IPS DF 4.7 (cell line): ENCODE results near the gene GADD45B.
"Not testable (repeated sequence)": the region's sequence is repeated elsewhere in the genome, so short reads cannot be mapped to it uniquely, and the experiment has no call there.

Experiments
- DNase-seq: peaks from one replicate; pipeline ENCODE4 v3.0.0-alpha.2; 2013; ENCODE audit warnings: low spot score; ENCODE audit errors: extremely low read depth

Gene GADD45B

GRCh38 chr19:2469102-2469914, 6.6 kb upstream of the GADD45B start:
- no peak for DNase-seq

GRCh38 chr19:2469915-2470200, 6.1 kb upstream of the GADD45B start:
- not testable (repeated sequence) for DNase-seq

GRCh38 chr19:2474232-2475017, 1.5 kb upstream of the GADD45B start:
- no peak for DNase-seq

GRCh38 chr19:2475018-2475701, 767 bp upstream of the GADD45B start:
- DNase-seq: no peak

GRCh38 chr19:2476451-2477140, 669 bp downstream of the GADD45B start:
- DNase-seq: no peak

GRCh38 chr19:2477141-2477710, 1.3 kb downstream of the GADD45B start:
- DNase-seq: no peak

GRCh38 chr19:2477732-2478191, 1.8 kb downstream of the GADD45B start:
- DNase-seq: no peak

- no peak for DNase-seq
Measured at GRCh38 chr19:2478278-2478755, 2.4 kb downstream of the GADD45B start.

GRCh38 chr19:2478756-2479555, 3.0 kb downstream of the GADD45B start:
- no peak for DNase-seq

- DNase-seq: no peak
Measured at GRCh38 chr19:2479556-2480194, 3.7 kb downstream of the GADD45B start.

GRCh38 chr19:2481466-2481865, 5.5 kb downstream of the GADD45B start:
- DNase-seq: no peak

- no peak for DNase-seq
Measured at GRCh38 chr19:2482354-2483038, 6.6 kb downstream of the GADD45B start.

GRCh38 chr19:2483084-2483483, 7.2 kb downstream of the GADD45B start:
- no peak for DNase-seq

- DNase-seq: no peak
Measured at GRCh38 chr19:2483484-2484151, 7.7 kb downstream of the GADD45B start.

GRCh38 chr19:2484178-2484937, 8.4 kb downstream of the GADD45B start:
- no peak for DNase-seq

- no peak for DNase-seq
Measured at GRCh38 chr19:2485428-2485827, 9.5 kb downstream of the GADD45B start.

GRCh38 chr19:2487090-2487489, 11.2 kb downstream of the GADD45B start:
- no peak for DNase-seq

- DNase-seq: no peak
Measured at GRCh38 chr19:2487842-2488241, 11.9 kb downstream of the GADD45B start.
